WTC11 (cell line): ENCODE results near the gene AASDHPPT. TPM values are rescaled to one million over a fixed set of nuclear protein-coding genes. Genes with fewer than 3 reads are reported as not detected.

ENCODE experiments used
- ATAC-seq: fragments of 200-7000 bp; cut with Tn5 transposase; 2 replicates; pipeline ENCODE4 v1.10.0; 2021; ENCODE audit warnings: mild to moderate bottlenecking, moderate library complexity
- Bru-seq: library from RNA; stranded (reverse); fragments of 400-500 nt; gene quantifications from one replicate; lab custom pipeline; 2021; lab: Mats Ljungman, UMichigan
- CTCF ChIA-PET: fragments of 300-600 bp; sonication (Branson Sonifier 250); formaldehyde crosslinking; loops from one replicate; lab custom pipeline; 2021; ENCODE audit warnings: antibody characterized with exemption; lab: Charles Lee
- POLR2A ChIA-PET: fragments of 350-600 bp; sonication (Branson Sonifier 250); formaldehyde crosslinking; loops from one replicate; lab custom pipeline; 2021; ENCODE audit warnings: antibody characterized with exemption; lab: Charles Lee
- DNase-seq: peaks from one replicate; pipeline ENCODE4 v3.0.0; 2021; ENCODE audit warnings: low spot score
- H3K27ac Mint-ChIP-seq: 2 replicates; pipeline ENCODE4 v1.8.0; 2021; ENCODE audit warnings: mixed read lengths
- H3K27me3 Mint-ChIP-seq: 2 replicates; pipeline ENCODE4 v1.8.0; 2021; ENCODE audit warnings: low read depth, mild to moderate bottlenecking, moderate library complexity, mixed read lengths
- H3K36me3 Mint-ChIP-seq: 2 replicates; pipeline ENCODE4 v1.8.0; 2021; ENCODE audit warnings: mixed read lengths
- H3K4me1 Mint-ChIP-seq: 2 replicates; pipeline ENCODE4 v1.8.0; 2022; ENCODE audit warnings: mixed read lengths
- H3K4me3 Mint-ChIP-seq: 2 replicates; pipeline ENCODE4 v1.8.0; 2021; ENCODE audit warnings: mild to moderate bottlenecking, moderate library complexity, mixed read lengths
- H3K9me3 Mint-ChIP-seq: 2 replicates; pipeline ENCODE4 v1.8.0; 2021; ENCODE audit warnings: mixed read lengths
- AFF4 ChIP-seq: sonication (generic); formaldehyde crosslinking; IDR thresholded peaks from 2 replicates; pipeline ENCODE4 v1.8.1; 2023; ENCODE audit warnings: mild to moderate bottlenecking, missing genetic modification reagents, borderline replicate concordance
- ARID4B ChIP-seq: sonication (generic); formaldehyde crosslinking; IDR thresholded peaks from 2 replicates; pipeline ENCODE4 v1.8.0; 2023; ENCODE audit warnings: missing genetic modification reagents, mild to moderate bottlenecking, borderline replicate concordance
- ATF2 ChIP-seq: sonication (generic); formaldehyde crosslinking; IDR thresholded peaks from 2 replicates; pipeline ENCODE4 v1.8.1; 2022; ENCODE audit warnings: low read depth, missing genetic modification reagents, borderline replicate concordance
- CBFB ChIP-seq: sonication (generic); formaldehyde crosslinking; IDR thresholded peaks from 2 replicates; pipeline ENCODE4 v1.8.1; 2022; ENCODE audit warnings: mild to moderate bottlenecking, low read depth, missing genetic modification reagents
- ELF4 ChIP-seq: sonication (generic); formaldehyde crosslinking; IDR thresholded peaks from 2 replicates; pipeline ENCODE4 v1.8.1; 2022; ENCODE audit warnings: low read depth, mild to moderate bottlenecking, moderate library complexity, missing genetic modification reagents
- FOXJ3 ChIP-seq: sonication (generic); formaldehyde crosslinking; IDR thresholded peaks from 2 replicates; pipeline ENCODE4 v1.9.0; 2021; ENCODE audit warnings: missing genetic modification reagents, mild to moderate bottlenecking, borderline replicate concordance
- JAZF1 ChIP-seq: fragments of 250-450 bp; sonication (Bioruptor Pico); IDR thresholded peaks from 2 replicates; pipeline ENCODE4 v1.9.0; 2021; ENCODE audit warnings: moderate library complexity, mild to moderate bottlenecking, inconsistent platforms
- JUN ChIP-seq: sonication (generic); formaldehyde crosslinking; IDR thresholded peaks from 2 replicates; pipeline ENCODE4 v1.8.0; 2023; ENCODE audit warnings: mild to moderate bottlenecking, missing genetic modification reagents
- KAT7 ChIP-seq: sonication (generic); formaldehyde crosslinking; IDR thresholded peaks from 2 replicates; pipeline ENCODE4 v1.8.1; 2023; ENCODE audit warnings: missing genetic modification reagents, mild to moderate bottlenecking, borderline replicate concordance
- NR2C2 ChIP-seq: sonication (generic); formaldehyde crosslinking; IDR thresholded peaks from 2 replicates; pipeline ENCODE4 v1.8.0; 2022; ENCODE audit warnings: mild to moderate bottlenecking, missing genetic modification reagents
- OVOL2 ChIP-seq: fragments of 250-450 bp; sonication (Bioruptor Pico); IDR thresholded peaks from 2 replicates; pipeline ENCODE4 v1.9.0; 2021; ENCODE audit warnings: mild to moderate bottlenecking, borderline replicate concordance
- SMAD3 ChIP-seq: sonication (generic); formaldehyde crosslinking; IDR thresholded peaks from 2 replicates; pipeline ENCODE4 v1.8.0; 2022; ENCODE audit warnings: missing genetic modification reagents, mild to moderate bottlenecking, borderline replicate concordance
- SP1 ChIP-seq: sonication (generic); formaldehyde crosslinking; conservative IDR thresholded peaks from 2 replicates; pipeline ENCODE4 v1.8.1; 2022; ENCODE audit warnings: missing genetic modification reagents
- TEAD1 ChIP-seq: sonication (generic); formaldehyde crosslinking; IDR thresholded peaks from 2 replicates; pipeline ENCODE4 v1.8.0; 2022; ENCODE audit warnings: mild to moderate bottlenecking, missing genetic modification reagents
- ZBTB43 ChIP-seq: sonication (generic); formaldehyde crosslinking; IDR thresholded peaks from 2 replicates; pipeline ENCODE4 v1.8.1; 2023; ENCODE audit warnings: mild to moderate bottlenecking, missing genetic modification reagents
- ZNF121 ChIP-seq: sonication (generic); formaldehyde crosslinking; IDR thresholded peaks from 2 replicates; pipeline ENCODE4 v1.8.0; 2023; ENCODE audit warnings: missing genetic modification reagents
- ZNF232 ChIP-seq: sonication (generic); formaldehyde crosslinking; IDR thresholded peaks from 2 replicates; pipeline ENCODE4 v1.8.0; 2022; ENCODE audit warnings: mild to moderate bottlenecking, missing genetic modification reagents
- ZNF281 ChIP-seq: sonication (generic); formaldehyde crosslinking; IDR thresholded peaks from 2 replicates; pipeline ENCODE4 v1.8.0; 2023; ENCODE audit warnings: mild to moderate bottlenecking, missing genetic modification reagents
- ZNF671 ChIP-seq: fragments of 250-450 bp; sonication (Bioruptor Pico); IDR thresholded peaks from 2 replicates; pipeline ENCODE4 v1.8.0; 2021; ENCODE audit warnings: mild to moderate bottlenecking
- long read RNA-seq, 3 experiments: library from RNA in 1 of 3; library from capped mRNA in 1 of 3; library from polyadenylated mRNA in 1 of 3; unstranded in 2 of 3; stranded (forward) in 1 of 3; transcript quantifications; one replicate each; pipeline ENCODE4 v2.0.0, GENCODE V29; 2021
- total RNA-seq: library from RNA; stranded (reverse); gene quantifications from 3 replicates; pipeline ENCODE4 v1.2.3, GENCODE V29; 2021

The AASDHPPT gene
- total RNA-seq (37.0 to 39.9 TPM (median 38.7 TPM) in 3 replicates), Bru-seq, nascent RNA (percentile 97 among the genes with signal in this experiment)
- long read RNA-seq, experiment 1, full-length matches to known transcripts = 310 of 334 reads
- long read RNA-seq, experiment 1, partial matches to known transcripts = 17 of 334 reads
- long read RNA-seq, experiment 1, other reads (novel, unspliced or antisense) = 7 of 334 reads
- long read RNA-seq, experiment 2, full-length matches to known transcripts = 45 of 66 reads
- long read RNA-seq, experiment 2, partial matches to known transcripts = 20 of 66 reads
- long read RNA-seq, experiment 2, other reads (novel, unspliced or antisense) = 1 of 66 reads
- long read RNA-seq, experiment 3, transcript AASDHPPT-201 (6 exons, 2,955 nt) = major isoform, 183 of 188 reads
- long read RNA-seq, experiment 3, partial matches to known transcripts = 1 of 188 reads
- long read RNA-seq, experiment 3, other reads (novel, unspliced or antisense) = 2 of 188 reads

- Mint-ChIP-seq H3K4me3 (peak within 1 kb of the TSS; percentile 85), H3K4me1 (peaks cover 36% of the 10 kb centered on the region), H3K9me3 (no peaks in the 10 kb centered on the region), H3K27me3 (no peaks in the 10 kb centered on the region), H3K36me3 (peaks cover 27% of the 10 kb centered on the region), H3K27ac (peak within 1 kb of the TSS; percentile 99)
- ATAC-seq (peak; percentile 0), DNase-seq (no peak)
- ChIA-PET CTCF (interaction anchor here (0.6 to 2.4 kb wide), 12 partner anchors 8 to 215 kb away, joined by 3 to 11 read pairs (median 3); no protein-coding TSS in a partner anchor), POLR2A (interaction anchor here (0.9 to 1.2 kb wide), 3 partner anchors 23 to 118 kb away, joined by 3 to 12 read pairs (median 3); no protein-coding TSS in a partner anchor)
- TF ChIP-seq ATF2 (no peak), ZNF671 (CRISPR knock-in tag) (no peak), CBFB (CRISPR knock-in tag) (0 out of 2 replicates have a peak, but pooled peaks have one; percentile 73), JAZF1 (CRISPR knock-in tag) (no peak), ZBTB43 (CRISPR knock-in tag) (no peak), ELF4 (no peak), KAT7 (no peak), SP1 (CRISPR knock-in tag) (peak; percentile 43), OVOL2 (CRISPR knock-in tag) (no peak), SMAD3 (peak; percentile 90), ARID4B (CRISPR knock-in tag) (0 out of 2 replicates have a peak, but pooled peaks have one; percentile 64), JUN (CRISPR knock-in tag) (no peak), ZNF121 (CRISPR knock-in tag) (no peak), ZNF232 (CRISPR knock-in tag) (peak; percentile 35; the same call in 1 of the 2 replicates), AFF4 (CRISPR knock-in tag) (peak; percentile 76; the same call in 1 of the 2 replicates), ZNF281 (CRISPR knock-in tag) (peak; percentile 15; the same call in 1 of the 2 replicates), FOXJ3 (no peak), TEAD1 (0 out of 2 replicates have a peak, but pooled peaks have one; percentile 41), NR2C2 (CRISPR knock-in tag) (no peak)
Observed at GRCh38 chr11:106077609-106078455, at the start of gene AASDHPPT. Gene AASDHPPT (plus strand): TSS chr11:106077662. CDS start chr11:106077711, 49 bp downstream.
